ENCODE results near the gene HECW1.

GRCh38 chr7:43138710-43139109 is 26.3 kb downstream of the HECW1 start:
- TF ChIP-seq BMI1 (IDR thresholded peaks at IDR 0.05; ENCODE audit: borderline replicate concordance) (no peak), EP300 (IDR thresholded peaks at IDR 0.05; ENCODE audit: borderline replicate concordance in 1 of 2, control insufficient read depth in 1 of 2, low read depth in 2 of 2, low read length in 2 of 2) (no peak), POLR2AphosphoS5 (IDR thresholded peaks at IDR 0.05; ENCODE audit: low read length) (no peak), ESRRA (IDR thresholded peaks at IDR 0.05; ENCODE audit: low read length) (no peak)

All from GM12878 (cell line).